ENCODE results near the gene HHATL. TPM values are rescaled to one million over a fixed set of nuclear protein-coding genes. Genes with fewer than 3 reads are reported as not detected.

HHATL gene
- total RNA-seq, 1 donor from 2014 or later = not detected

DNA sequence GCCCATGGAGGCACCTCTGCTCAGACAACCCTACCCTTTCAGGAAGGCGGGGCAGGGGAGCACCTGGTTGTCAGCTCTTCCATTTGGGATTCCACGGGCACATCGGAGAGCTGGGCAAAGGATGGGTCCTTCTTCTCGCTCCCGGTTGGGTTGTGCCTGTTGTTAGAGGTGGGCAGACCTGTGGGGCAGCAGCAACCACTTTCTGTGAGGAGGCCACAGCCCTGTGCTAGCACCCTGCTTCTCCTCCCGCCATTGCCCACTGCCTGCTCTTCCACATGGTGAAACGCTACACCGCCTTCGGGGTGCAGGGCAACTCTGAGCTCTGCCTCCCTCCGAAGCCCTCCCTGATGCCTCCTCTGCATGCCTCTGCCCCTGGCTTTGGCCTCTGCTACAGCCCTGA lies 7.0 kb upstream of the HHATL start:
- H3K27me3 ChIP-seq (ENCODE audit: control insufficient read depth, insufficient read depth, low read length) = peaks cover 2% of the 10 kb centered on the region
- FAIRE-seq = no peak
- no peak for TF ChIP-seq CTCF (IDR thresholded peaks at IDR 0.05; ENCODE audit: insufficient read depth, low read length, severe bottlenecking)
- no peak overlapping the region for H3K4me3 ChIP-seq (ENCODE audit: low read depth, low read length)
- H3K36me3 ChIP-seq (ENCODE audit: control insufficient read depth, insufficient read depth, low read length) = no peaks in the 10 kb centered on the region
- no peak for DNase-seq (ENCODE audit: low read depth)

DNA sequence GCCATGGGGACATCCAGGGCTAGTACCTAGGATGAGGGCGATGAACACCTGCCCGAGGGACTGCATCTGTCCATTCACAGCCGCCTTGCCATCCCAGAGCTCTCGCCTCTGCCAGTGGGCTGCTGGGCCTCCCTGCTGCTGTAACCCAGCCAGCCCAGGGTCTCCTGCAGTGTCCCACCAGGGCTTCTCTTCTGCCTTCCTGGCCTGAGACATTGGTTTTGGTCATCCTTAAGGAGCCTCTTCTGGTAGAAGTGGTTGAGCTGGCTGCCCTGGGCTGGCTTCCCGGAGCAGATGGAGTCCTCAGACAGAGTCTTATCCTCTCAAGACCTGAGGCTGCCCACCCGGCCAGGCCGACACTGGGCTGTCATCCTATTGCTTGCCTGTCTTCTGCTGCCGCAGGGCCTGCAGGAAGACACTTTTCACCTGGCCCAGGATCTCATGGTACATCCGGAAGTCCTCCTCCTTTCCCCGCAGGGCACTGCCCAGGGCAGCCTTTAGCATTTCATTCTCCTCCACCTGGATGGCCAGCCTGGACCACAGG lies 6.1 kb upstream of the HHATL start:
- TF ChIP-seq CTCF (IDR thresholded peaks at IDR 0.05; ENCODE audit: insufficient read depth, low read length, severe bottlenecking) = no peak
- Histone ChIP-seq H3K27me3 (ENCODE audit: control insufficient read depth, insufficient read depth, low read length) (peaks cover 2% of the 10 kb centered on the region), H3K36me3 (ENCODE audit: control insufficient read depth, insufficient read depth, low read length) (no peaks in the 10 kb centered on the region), H3K4me3 (ENCODE audit: low read depth, low read length) (no peak overlapping the region)
- DNase-seq (ENCODE audit: low read depth) (no peak), FAIRE-seq (no peak)

GRCh38 chr3:42707620-42708355 lies 5.2 kb upstream of the HHATL start:
- H3K4me3 ChIP-seq (ENCODE audit: low read depth, low read length) = no peak overlapping the region
- peaks cover 2% of the 10 kb centered on the region for H3K27me3 ChIP-seq (ENCODE audit: control insufficient read depth, insufficient read depth, low read length)
- no peak for TF ChIP-seq CTCF (IDR thresholded peaks at IDR 0.05; ENCODE audit: insufficient read depth, low read length, severe bottlenecking)
- H3K36me3 ChIP-seq (ENCODE audit: control insufficient read depth, insufficient read depth, low read length) = no peaks in the 10 kb centered on the region
- DNase-seq (ENCODE audit: low read depth) = no peak
- FAIRE-seq = peak; percentile 80

DNA sequence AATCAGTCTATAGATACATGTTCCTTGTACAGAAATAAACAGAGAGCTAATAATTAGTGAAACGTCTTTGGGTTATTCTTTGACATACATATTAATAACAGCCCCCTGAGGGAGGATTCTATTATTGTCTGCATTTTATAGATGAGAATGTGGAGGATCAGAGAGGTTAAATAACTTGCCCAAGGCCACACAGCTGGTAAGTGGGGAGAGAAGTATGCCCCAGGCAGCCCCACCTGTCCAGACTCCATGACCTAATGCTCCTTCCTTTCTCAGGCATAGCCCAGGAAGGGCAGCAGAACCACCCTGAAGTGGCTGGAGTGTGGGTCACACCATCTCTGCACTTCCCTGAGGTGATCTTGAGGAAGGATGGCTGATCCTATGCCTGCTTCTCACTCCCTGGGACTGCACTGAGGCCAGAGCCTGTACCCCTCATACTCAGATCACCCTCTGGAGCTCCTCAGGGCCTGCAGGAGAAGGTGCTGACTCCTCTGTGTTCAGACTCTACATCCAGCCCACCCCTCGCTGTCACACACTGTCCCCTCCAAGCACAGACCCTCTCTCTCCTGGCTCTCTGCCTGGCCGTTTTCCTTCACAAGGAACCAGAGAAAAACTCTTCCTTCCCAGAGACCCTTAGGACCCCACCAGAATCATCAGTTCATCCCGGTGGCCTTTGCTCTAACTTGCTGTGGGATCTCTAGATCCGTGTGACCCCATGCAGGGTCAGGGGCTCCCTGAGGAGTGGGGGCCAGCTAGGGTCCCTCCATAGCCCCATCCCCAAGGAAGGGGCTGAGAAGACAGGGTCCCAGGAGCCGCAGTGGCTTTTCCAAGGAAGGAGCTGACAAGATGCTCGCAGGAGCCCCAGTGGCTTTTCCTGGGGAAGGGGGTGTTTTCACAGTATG lies 4.4 kb upstream of the HHATL start:
- no peak for FAIRE-seq
- H3K27me3 ChIP-seq (ENCODE audit: control insufficient read depth, insufficient read depth, low read length) = peaks cover 2% of the 10 kb centered on the region
- TF ChIP-seq CTCF (IDR thresholded peaks at IDR 0.05; ENCODE audit: insufficient read depth, low read length, severe bottlenecking) = no peak
- no peak for DNase-seq (ENCODE audit: low read depth)
- no peaks in the 10 kb centered on the region for H3K36me3 ChIP-seq (ENCODE audit: control insufficient read depth, insufficient read depth, low read length)
- no peak overlapping the region for H3K4me3 ChIP-seq (ENCODE audit: low read depth, low read length)

- Histone ChIP-seq H3K4me3 (ENCODE audit: low read depth, low read length) (no peak overlapping the region), H3K36me3 (ENCODE audit: control insufficient read depth, insufficient read depth, low read length) (no peaks in the 10 kb centered on the region), H3K27me3 (ENCODE audit: control insufficient read depth, insufficient read depth, low read length) (no peaks in the 10 kb centered on the region)
- DNase-seq (ENCODE audit: low read depth) (no peak), FAIRE-seq (peak; percentile 75)
- TF ChIP-seq CTCF (IDR thresholded peaks at IDR 0.05; ENCODE audit: insufficient read depth, low read length, severe bottlenecking) = no peak
These were observed 3.5 kb upstream of the HHATL start for GRCh38 chr3:42705962-42706585.
